ENCODE data around the gene AKAP8L.
A peak's percentile ranks its signal among the peaks of the same experiment; 100 is the strongest.

Gene AKAP8L

GRCh38 chr19:15448778-15449619, 30.2 kb upstream of the AKAP8L start:
- peak; percentile 39 for DNase-seq

GRCh38 chr19:15448044-15448777, 29.4 kb upstream of the AKAP8L start:
- no peak for DNase-seq

- DNase-seq = no peak
Observed at GRCh38 chr19:15447057-15447456, 28.3 kb upstream of the AKAP8L start.

GRCh38 chr19:15445807-15446376, 27.1 kb upstream of the AKAP8L start:
- DNase-seq = no peak

GRCh38 chr19:15445227-15445605, 26.4 kb upstream of the AKAP8L start:
- DNase-seq = no peak

GRCh38 chr19:15444505-15445226, 25.9 kb upstream of the AKAP8L start:
- DNase-seq = no peak

- DNase-seq = no peak
Observed at GRCh38 chr19:15443838-15444237, 25.1 kb upstream of the AKAP8L start.

- DNase-seq = no peak
Observed at GRCh38 chr19:15443325-15443724, 24.5 kb upstream of the AKAP8L start.

GRCh38 chr19:15442142-15442920, 23.5 kb upstream of the AKAP8L start:
- no peak for DNase-seq

GRCh38 chr19:15441317-15441716, 22.5 kb upstream of the AKAP8L start:
- no peak for DNase-seq

- no peak for DNase-seq
Observed at GRCh38 chr19:15439821-15440641, 21.2 kb upstream of the AKAP8L start.

- DNase-seq = no peak
Observed at GRCh38 chr19:15439078-15439799, 20.5 kb upstream of the AKAP8L start.

- DNase-seq = no peak
Observed at GRCh38 chr19:15438577-15438976, 19.8 kb upstream of the AKAP8L start.

GRCh38 chr19:15438124-15438496, 19.3 kb upstream of the AKAP8L start:
- DNase-seq = no peak

GRCh38 chr19:15437355-15438123, 18.8 kb upstream of the AKAP8L start:
- DNase-seq = no peak

GRCh38 chr19:15436826-15437110, 18.0 kb upstream of the AKAP8L start:
- DNase-seq = no peak

GRCh38 chr19:15436012-15436825, 17.4 kb upstream of the AKAP8L start:
- DNase-seq = no peak

GRCh38 chr19:15433519-15434069, 14.8 kb upstream of the AKAP8L start:
- DNase-seq = no peak

All from eye (tissue), 1 donor.